GM12878 (cell line): Measurements from ENCODE around the gene PLP2. TPM values are rescaled to one million over a fixed set of nuclear protein-coding genes. Genes with fewer than 3 reads are reported as not detected.

Source experiments
- ATAC-seq: fragments of 200-7000 bp; cut with Tn5 transposase; 3 replicates; pipeline ENCODE4 v1.9.1; 2020; ENCODE audit warnings: mild to moderate bottlenecking, moderate library complexity
- BruUV-seq: library from RNA; stranded (reverse); fragments of 400-500 nt; replicated peaks from 2 replicates; lab custom pipeline; 2021; lab: Mats Ljungman, UMichigan
- CTCF ChIA-PET: fragments of 300-600 bp; sonication (Branson Sonifier 250); formaldehyde crosslinking; extraction: SDS; loops from one replicate; lab custom pipeline; 2021; ENCODE audit warnings: inconsistent platforms; lab: Yijun Ruan, JAX
- POLR2A ChIA-PET: fragments of 350-600 bp; formaldehyde crosslinking; extraction: SDS; loops from one replicate; lab custom pipeline; 2021; ENCODE audit warnings: inconsistent platforms; lab: Charles Lee
- RAD21 ChIA-PET: fragments of 300-600 bp; sonication (Branson Sonifier 250); formaldehyde crosslinking; loops from one replicate; lab custom pipeline; 2023; ENCODE audit warnings: antibody characterized with exemption; ENCODE audit not compliant: unreplicated experiment; lab: Charles Lee
- SMC1A ChIA-PET: fragments of 300-600 bp; sonication (Branson Sonifier 250); formaldehyde crosslinking; loops from one replicate; lab custom pipeline; 2023; ENCODE audit not compliant: unreplicated experiment, uncharacterized antibody; lab: Charles Lee
- DNase-seq: peaks from one replicate; pipeline ENCODE4 v3.0.0-alpha.2; 2011; ENCODE audit warnings: low read depth, low spot score
- FAIRE-seq: peaks from 3 replicates; lab custom pipeline; 2011; peaks lifted over from hg19 to GRCh38; lab: Jason Lieb, UNC
- H2AFZ ChIP-seq: 2 replicates; pipeline ENCODE4 v1.6.0; 2011; ENCODE audit warnings: low read depth, low read length, control low read depth; ENCODE audit not compliant: control insufficient read depth
- H3K27ac ChIP-seq: 2 replicates; pipeline ENCODE4 v1.5.1; 2011; ENCODE audit warnings: control low read depth; ENCODE audit not compliant: control insufficient read depth, insufficient read depth
- H3K27me3 ChIP-seq, 2 experiments: replicated peaks in 1 of 2; 2 replicates each; pipeline versions ENCODE4 v1.6.0 to v1.6.1; 2011; ENCODE audit warnings: low read length in 1 of 2; ENCODE audit not compliant: control insufficient read depth in 2 of 2, insufficient read depth in 2 of 2
- H3K36me3 ChIP-seq, 2 experiments: 2 replicates each; pipeline ENCODE4 v1.5.1; 2011; ENCODE audit warnings: low read length in 1 of 2; ENCODE audit not compliant: control insufficient read depth in 2 of 2, insufficient read depth in 2 of 2
- H3K4me1 ChIP-seq: 2 replicates; pipeline ENCODE4 v1.6.1; 2011; ENCODE audit warnings: mild to moderate bottlenecking, low read length, moderate library complexity, mixed read lengths; ENCODE audit not compliant: control insufficient read depth, insufficient read depth
- H3K4me2 ChIP-seq: 2 replicates; pipeline ENCODE4 v1.6.0; 2011; ENCODE audit warnings: control low read depth; ENCODE audit not compliant: control insufficient read depth, insufficient read depth
- H3K4me3 ChIP-seq: fragments of 200-600 bp; sonication (generic); 2 replicates; pipeline ENCODE4 v1.5.1; 2016
- H3K79me2 ChIP-seq: 2 replicates; pipeline ENCODE4 v1.6.0; 2011; ENCODE audit warnings: low read length; ENCODE audit not compliant: control insufficient read depth, insufficient read depth
- H3K9ac ChIP-seq: 2 replicates; pipeline ENCODE4 v1.8.0; 2011; ENCODE audit warnings: low read length, control low read depth, mixed read lengths; ENCODE audit not compliant: control insufficient read depth, insufficient read depth
- H3K9me3 ChIP-seq: replicated peaks from 3 replicates; pipeline ENCODE4 v1.5.1; 2011; ENCODE audit warnings: mild to moderate bottlenecking, low read length; ENCODE audit not compliant: control insufficient read depth, insufficient read depth
- H4K20me1 ChIP-seq: 2 replicates; pipeline ENCODE4 v1.6.0; 2011; ENCODE audit not compliant: control insufficient read depth, insufficient read depth
- ETV6 ChIP-seq, 2 experiments: fragments of 450-650 bp in 1 of 2; IDR thresholded peaks in 1 of 2; conservative IDR thresholded peaks in 1 of 2; 2 replicates each; pipeline ENCODE4 v1.6.1; 2014; ENCODE audit warnings: antibody characterized with exemption in 1 of 2, borderline replicate concordance in 1 of 2, low read depth in 1 of 2, mild to moderate bottlenecking in 1 of 2, moderate library complexity in 1 of 2
- NFIC ChIP-seq: IDR thresholded peaks from 2 replicates; pipeline ENCODE4 v1.6.1; 2012; ENCODE audit warnings: low read depth, mild to moderate bottlenecking, inconsistent platforms, low read length, moderate library complexity
- NFXL1 ChIP-seq: fragments of 450-650 bp; IDR thresholded peaks from 2 replicates; pipeline ENCODE4 v1.6.1; 2017; ENCODE audit warnings: antibody characterized with exemption, mild to moderate bottlenecking, borderline replicate concordance
- PAX8 ChIP-seq: fragments of 450-650 bp; IDR thresholded peaks from 2 replicates; pipeline ENCODE4 v1.6.1; 2017; ENCODE audit warnings: mild to moderate bottlenecking, moderate library complexity
- PML ChIP-seq: IDR thresholded peaks from 2 replicates; pipeline ENCODE4 v1.6.1; 2012; ENCODE audit warnings: low read length, inconsistent platforms
- RB1 ChIP-seq: fragments of 450-650 bp; formaldehyde crosslinking; IDR thresholded peaks from 2 replicates; pipeline ENCODE4 v1.6.1; 2017; ENCODE audit warnings: mild to moderate bottlenecking, borderline replicate concordance
- SREBF1 ChIP-seq: IDR thresholded peaks from 2 replicates; pipeline ENCODE4 v1.6.1; 2012; ENCODE audit warnings: mild to moderate bottlenecking, low read length
- SRF ChIP-seq, 2 experiments: IDR thresholded peaks; 2 replicates each; pipeline ENCODE4 v1.6.1; 2011; ENCODE audit warnings: low read depth in 2 of 2, low read length in 2 of 2, mild to moderate bottlenecking in 1 of 2, moderate library complexity in 1 of 2
- ZNF24 ChIP-seq: fragments of 450-650 bp; IDR thresholded peaks from 2 replicates; pipeline ENCODE4 v1.6.1; 2017; ENCODE audit warnings: antibody characterized with exemption, mild to moderate bottlenecking
- WGBS: methylation state at CpG from one replicate; pipeline ENCODE4 v1.1.6; 2016; ENCODE audit warnings: low lambda C conversion rate; ENCODE audit not compliant: insufficient replicate concordance, insufficient coverage; ENCODE audit errors: missing lambda C conversion rate; 5-methylcytosine and 5-hydroxymethylcytosine counted together
- in situ Hi-C: fragments of 300-500 bp; cut with MboI; formaldehyde crosslinking; loops from 9 replicates; pipeline ENCODE4 v1.14.3; 2018; ENCODE audit warnings: mixed read lengths
- intact Hi-C: fragments of 100-400 bp; cut with micrococcal nuclease; formaldehyde crosslinking; loops from one replicate; pipeline ENCODE4 v1.14.2; 2022; ENCODE audit not compliant: unreplicated experiment
- polyA plus RNA-seq, 11 experiments: library from polyadenylated mRNA; depleted of rRNA in 4 of 11; unstranded in 6 of 11; stranded (reverse) in 5 of 11; fragments of >200 nt; fragmentation: Nextera tagmentation in 4 of 11; fragmentation: Illumina TruSeq in 1 of 11; extraction: Ambion mirVana in 4 of 11; extraction: Trizol in 1 of 11; gene quantifications; 1 replicate in 1 of 11; 2 replicates in 10 of 11; pipeline versions ENCODE4 v1.2.1 to v1.2.3, GENCODE V29; 2011 to 2016; ENCODE audit warnings: inconsistent platforms in 2 of 11, missing spikeins in 2 of 11, low read depth in 1 of 11
- total RNA-seq, 4 experiments: library from RNA; depleted of rRNA in 3 of 4; stranded (reverse); fragments of >200 nt in 3 of 4; fragmentation: Illumina TruSeq in 1 of 4; extraction: Trizol in 1 of 4; gene quantifications; 2 replicates each; pipeline versions ENCODE4 v1.2.1 to v1.2.3, GENCODE V29; 2013 to 2021
- TF ChIP-seq, protein P1 (sequence below): IDR thresholded peaks from 2 replicates; pipeline ENCODE4 v1.6.1; 2012; ENCODE audit warnings: low read depth, low read length, improper control_type of control experiment
- TF ChIP-seq, protein P2 (sequence below): IDR thresholded peaks from 2 replicates; pipeline ENCODE4 v1.6.1; 2011; ENCODE audit warnings: mild to moderate bottlenecking, low read depth, low read length, moderate library complexity; ENCODE audit not compliant: insufficient replicate concordance
- TF ChIP-seq, protein P3 (sequence below): IDR thresholded peaks from 2 replicates; pipeline ENCODE4 v1.6.1; 2012; ENCODE audit warnings: improper control_type of control experiment, low read depth, low read length; ENCODE audit not compliant: insufficient replicate concordance
- TF ChIP-seq, protein P4 (sequence below): fragments of 450-650 bp; IDR thresholded peaks from 2 replicates; pipeline ENCODE4 v1.6.1; 2016; ENCODE audit warnings: mild to moderate bottlenecking

PLP2 gene
- total and polyA plus RNA-seq, 10 of the 15 experiments (the other 5 are each of a cell fraction or from before 2014, with no cell fraction given), result 56.6 to 177 (median 99.3) TPM

DNA sequence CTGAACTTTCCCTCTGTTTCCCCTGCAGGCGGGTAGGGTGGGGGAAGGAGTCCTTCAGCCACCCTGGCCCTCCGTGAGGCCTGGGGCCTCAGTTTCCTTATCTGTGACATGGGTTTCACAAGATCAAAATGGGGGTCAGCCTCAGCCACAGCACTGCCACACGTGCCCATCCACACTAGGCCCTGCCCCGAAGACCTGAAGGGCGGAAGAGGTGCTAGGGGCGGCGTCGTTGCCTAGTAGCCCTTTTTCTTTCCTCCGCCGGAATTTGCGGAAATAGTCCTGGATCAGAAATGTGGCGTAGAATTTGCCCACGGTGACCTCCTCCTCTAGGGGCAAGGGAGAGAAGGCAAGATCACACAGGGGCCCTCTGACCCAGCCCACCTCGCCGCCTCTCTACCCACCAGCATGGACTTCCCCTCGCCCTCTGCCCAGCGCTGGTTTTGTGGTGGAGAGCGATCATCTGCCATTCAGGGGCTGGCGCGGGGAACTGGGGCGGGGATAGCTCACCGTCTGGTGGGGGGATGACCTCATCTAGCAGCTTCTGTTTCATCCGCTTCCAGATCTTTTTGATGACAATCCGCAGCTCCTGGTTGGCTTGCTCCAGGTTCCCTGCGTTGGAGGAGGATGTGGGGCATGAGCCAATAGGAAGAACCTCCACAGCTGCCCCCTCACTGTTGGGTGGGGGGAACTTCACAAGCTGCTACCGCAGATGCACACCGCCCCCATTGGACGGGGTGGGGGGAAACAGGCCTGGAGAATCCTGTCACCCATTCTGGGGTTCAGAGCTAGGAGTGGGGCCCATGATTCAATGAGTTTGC lies 37.9 kb downstream of the PLP2 start (continued):
- TF ChIP-seq, protein P1, sequence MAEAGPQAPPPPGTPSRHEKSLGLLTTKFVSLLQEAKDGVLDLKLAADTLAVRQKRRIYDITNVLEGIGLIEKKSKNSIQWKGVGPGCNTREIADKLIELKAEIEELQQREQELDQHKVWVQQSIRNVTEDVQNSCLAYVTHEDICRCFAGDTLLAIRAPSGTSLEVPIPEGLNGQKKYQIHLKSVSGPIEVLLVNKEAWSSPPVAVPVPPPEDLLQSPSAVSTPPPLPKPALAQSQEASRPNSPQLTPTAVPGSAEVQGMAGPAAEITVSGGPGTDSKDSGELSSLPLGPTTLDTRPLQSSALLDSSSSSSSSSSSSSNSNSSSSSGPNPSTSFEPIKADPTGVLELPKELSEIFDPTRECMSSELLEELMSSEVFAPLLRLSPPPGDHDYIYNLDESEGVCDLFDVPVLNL, result no peak
- no peak for TF ChIP-seq ZNF24

DNA sequence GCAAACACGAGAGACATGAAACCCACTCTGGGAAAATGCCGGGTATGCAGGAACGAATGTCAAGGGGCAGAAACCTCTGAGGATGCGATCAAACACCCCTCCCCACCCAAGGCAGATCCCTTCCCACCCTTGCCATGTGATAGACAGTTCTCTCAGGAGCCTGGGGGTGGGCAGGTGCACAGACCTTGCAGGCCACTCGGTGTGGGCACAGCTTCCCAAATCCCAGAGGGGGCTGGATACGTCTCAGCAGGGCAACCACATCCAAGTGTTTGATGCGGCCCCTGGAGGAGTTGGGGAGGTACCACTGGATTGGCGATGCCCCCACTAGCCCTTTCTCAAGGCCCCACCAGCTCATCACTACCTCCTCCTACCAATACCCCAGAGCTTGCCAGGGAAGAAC lies 38.7 kb downstream of the PLP2 start:
- CTCF ChIA-PET, result interaction anchor here (3.5 kb wide), 1 partner anchor 18 kb away, joined by 17 read pairs; no protein-coding TSS in a partner anchor
- SMC1A ChIA-PET, result no interaction called here
- TF ChIP-seq ETV6 (conservative IDR thresholded peaks at IDR 0.05 in 1 of 2, IDR thresholded peaks at IDR 0.05 in 1 of 2; ENCODE audit: borderline replicate concordance in 1 of 2, low read depth in 1 of 2) (no peak), PML (no peak), NFXL1 (no peak), SREBF1 (no peak), PAX8 (no peak), RB1 (no peak), NFIC (no peak), SRF (IDR thresholded peaks at IDR 0.05; ENCODE audit: low read depth in 2 of 2, low read length in 2 of 2) (no peak)
- TF ChIP-seq, protein P2, sequence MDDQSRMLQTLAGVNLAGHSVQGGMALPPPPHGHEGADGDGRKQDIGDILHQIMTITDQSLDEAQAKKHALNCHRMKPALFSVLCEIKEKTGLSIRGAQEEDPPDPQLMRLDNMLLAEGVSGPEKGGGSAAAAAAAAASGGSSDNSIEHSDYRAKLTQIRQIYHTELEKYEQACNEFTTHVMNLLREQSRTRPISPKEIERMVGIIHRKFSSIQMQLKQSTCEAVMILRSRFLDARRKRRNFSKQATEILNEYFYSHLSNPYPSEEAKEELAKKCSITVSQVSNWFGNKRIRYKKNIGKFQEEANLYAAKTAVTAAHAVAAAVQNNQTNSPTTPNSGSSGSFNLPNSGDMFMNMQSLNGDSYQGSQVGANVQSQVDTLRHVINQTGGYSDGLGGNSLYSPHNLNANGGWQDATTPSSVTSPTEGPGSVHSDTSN, result no peak
- TF ChIP-seq, protein P3, sequence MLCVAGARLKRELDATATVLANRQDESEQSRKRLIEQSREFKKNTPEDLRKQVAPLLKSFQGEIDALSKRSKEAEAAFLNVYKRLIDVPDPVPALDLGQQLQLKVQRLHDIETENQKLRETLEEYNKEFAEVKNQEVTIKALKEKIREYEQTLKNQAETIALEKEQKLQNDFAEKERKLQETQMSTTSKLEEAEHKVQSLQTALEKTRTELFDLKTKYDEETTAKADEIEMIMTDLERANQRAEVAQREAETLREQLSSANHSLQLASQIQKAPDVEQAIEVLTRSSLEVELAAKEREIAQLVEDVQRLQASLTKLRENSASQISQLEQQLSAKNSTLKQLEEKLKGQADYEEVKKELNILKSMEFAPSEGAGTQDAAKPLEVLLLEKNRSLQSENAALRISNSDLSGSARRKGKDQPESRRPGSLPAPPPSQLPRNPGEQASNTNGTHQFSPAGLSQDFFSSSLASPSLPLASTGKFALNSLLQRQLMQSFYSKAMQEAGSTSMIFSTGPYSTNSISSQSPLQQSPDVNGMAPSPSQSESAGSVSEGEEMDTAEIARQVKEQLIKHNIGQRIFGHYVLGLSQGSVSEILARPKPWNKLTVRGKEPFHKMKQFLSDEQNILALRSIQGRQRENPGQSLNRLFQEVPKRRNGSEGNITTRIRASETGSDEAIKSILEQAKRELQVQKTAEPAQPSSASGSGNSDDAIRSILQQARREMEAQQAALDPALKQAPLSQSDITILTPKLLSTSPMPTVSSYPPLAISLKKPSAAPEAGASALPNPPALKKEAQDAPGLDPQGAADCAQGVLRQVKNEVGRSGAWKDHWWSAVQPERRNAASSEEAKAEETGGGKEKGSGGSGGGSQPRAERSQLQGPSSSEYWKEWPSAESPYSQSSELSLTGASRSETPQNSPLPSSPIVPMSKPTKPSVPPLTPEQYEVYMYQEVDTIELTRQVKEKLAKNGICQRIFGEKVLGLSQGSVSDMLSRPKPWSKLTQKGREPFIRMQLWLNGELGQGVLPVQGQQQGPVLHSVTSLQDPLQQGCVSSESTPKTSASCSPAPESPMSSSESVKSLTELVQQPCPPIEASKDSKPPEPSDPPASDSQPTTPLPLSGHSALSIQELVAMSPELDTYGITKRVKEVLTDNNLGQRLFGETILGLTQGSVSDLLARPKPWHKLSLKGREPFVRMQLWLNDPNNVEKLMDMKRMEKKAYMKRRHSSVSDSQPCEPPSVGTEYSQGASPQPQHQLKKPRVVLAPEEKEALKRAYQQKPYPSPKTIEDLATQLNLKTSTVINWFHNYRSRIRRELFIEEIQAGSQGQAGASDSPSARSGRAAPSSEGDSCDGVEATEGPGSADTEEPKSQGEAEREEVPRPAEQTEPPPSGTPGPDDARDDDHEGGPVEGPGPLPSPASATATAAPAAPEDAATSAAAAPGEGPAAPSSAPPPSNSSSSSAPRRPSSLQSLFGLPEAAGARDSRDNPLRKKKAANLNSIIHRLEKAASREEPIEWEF, result no peak
- TF ChIP-seq, protein P4, sequence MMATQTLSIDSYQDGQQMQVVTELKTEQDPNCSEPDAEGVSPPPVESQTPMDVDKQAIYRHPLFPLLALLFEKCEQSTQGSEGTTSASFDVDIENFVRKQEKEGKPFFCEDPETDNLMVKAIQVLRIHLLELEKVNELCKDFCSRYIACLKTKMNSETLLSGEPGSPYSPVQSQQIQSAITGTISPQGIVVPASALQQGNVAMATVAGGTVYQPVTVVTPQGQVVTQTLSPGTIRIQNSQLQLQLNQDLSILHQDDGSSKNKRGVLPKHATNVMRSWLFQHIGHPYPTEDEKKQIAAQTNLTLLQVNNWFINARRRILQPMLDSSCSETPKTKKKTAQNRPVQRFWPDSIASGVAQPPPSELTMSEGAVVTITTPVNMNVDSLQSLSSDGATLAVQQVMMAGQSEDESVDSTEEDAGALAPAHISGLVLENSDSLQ, result no peak

More for the DNA sequence above, 38.7 kb downstream of the PLP2 start:
- ChIA-PET POLR2A (no interaction called here), RAD21 (interaction anchor here (1.1 kb wide), 1 partner anchor 19 kb away, joined by 3 read pairs; no protein-coding TSS in a partner anchor)
- in situ Hi-C loops, result no loop called here
- H2AFZ ChIP-seq, result no peak overlapping the region
- intact Hi-C loops, result no loop called here
- no peaks in the 10 kb centered on the region for H3K9me3 ChIP-seq
- no peak overlapping the region for H3K27ac ChIP-seq
- H3K9ac ChIP-seq, result no peak overlapping the region
- FAIRE-seq, result no peak
- DNase-seq, result no peak
- no peak for ATAC-seq
- no peaks in the 10 kb centered on the region for H3K4me1 ChIP-seq
- H3K36me3 ChIP-seq, result no peaks in the 10 kb centered on the region
- H3K27me3 ChIP-seq, result no peaks in the 10 kb centered on the region
- no peak overlapping the region for H3K4me2 ChIP-seq
- no peaks in the 10 kb centered on the region for H4K20me1 ChIP-seq
- no peaks in the 10 kb centered on the region for H3K79me2 ChIP-seq
- no peak overlapping the region for H3K4me3 ChIP-seq
- 28% methylated on average over 8 of the region's 8 CpGs for WGBS
- no TSS peak for BruUV-seq
